ENCODE results near the gene VPS35.

DNA sequence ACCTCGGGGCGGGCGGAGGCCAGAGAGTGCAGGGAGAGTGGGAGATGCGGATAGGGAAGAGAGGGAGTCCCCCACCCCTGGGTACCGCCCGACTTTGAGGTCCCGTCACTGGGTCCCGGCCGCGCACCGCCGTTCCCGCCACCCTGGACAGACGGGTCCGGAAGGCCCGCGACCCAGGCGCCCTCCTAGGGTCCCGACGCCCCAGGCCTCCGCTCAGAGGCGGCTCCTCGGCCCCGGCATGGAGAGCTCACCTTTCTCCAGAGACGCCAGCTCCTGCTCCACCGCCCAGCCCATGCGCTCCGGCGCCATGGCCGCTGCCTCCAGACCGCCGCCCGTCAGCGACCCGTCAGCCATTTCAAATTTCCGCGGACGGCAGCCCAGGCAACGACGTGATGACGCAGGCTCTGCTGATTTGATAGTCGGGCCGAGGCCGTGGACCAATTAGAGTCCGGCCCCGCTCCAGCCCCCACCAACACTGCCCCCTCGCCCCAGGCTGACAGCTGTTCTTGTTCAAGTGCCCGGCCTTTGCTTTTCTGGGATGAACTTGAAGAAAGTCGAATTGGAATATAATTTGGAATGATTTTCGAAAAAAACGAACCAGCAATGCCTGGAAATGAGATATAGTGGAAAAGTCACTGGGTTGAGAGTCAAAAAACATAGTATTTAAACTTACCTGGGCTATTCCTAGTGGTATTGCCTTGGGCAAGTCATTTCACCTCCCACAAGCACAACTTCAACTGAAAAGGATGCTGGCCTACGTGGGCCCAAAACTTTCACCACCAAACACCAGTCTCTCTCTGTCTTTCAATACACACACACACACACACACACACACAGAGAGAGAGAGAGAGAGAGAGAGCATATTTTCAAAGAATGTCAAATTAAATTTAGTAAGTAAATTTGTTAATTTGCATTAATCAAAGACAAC, 67.7 kb downstream of the VPS35 start, which contains the start of gene SHCBP1:
- TF ChIP-seq TBL1XR1 (IDR thresholded peaks at IDR 0.05; ENCODE audit: borderline replicate concordance, low read length, partially characterized antibody): no peak
- TF ChIP-seq, protein P1, sequence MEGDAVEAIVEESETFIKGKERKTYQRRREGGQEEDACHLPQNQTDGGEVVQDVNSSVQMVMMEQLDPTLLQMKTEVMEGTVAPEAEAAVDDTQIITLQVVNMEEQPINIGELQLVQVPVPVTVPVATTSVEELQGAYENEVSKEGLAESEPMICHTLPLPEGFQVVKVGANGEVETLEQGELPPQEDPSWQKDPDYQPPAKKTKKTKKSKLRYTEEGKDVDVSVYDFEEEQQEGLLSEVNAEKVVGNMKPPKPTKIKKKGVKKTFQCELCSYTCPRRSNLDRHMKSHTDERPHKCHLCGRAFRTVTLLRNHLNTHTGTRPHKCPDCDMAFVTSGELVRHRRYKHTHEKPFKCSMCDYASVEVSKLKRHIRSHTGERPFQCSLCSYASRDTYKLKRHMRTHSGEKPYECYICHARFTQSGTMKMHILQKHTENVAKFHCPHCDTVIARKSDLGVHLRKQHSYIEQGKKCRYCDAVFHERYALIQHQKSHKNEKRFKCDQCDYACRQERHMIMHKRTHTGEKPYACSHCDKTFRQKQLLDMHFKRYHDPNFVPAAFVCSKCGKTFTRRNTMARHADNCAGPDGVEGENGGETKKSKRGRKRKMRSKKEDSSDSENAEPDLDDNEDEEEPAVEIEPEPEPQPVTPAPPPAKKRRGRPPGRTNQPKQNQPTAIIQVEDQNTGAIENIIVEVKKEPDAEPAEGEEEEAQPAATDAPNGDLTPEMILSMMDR (CRISPR knock-in tag; IDR thresholded peaks at IDR 0.05): no peak; the same call in 1 of the 2 replicates
